Left lung (tissue), 10 donors: Measurements from ENCODE around the gene PITX3. TPM values are rescaled to one million over a fixed set of nuclear protein-coding genes. Genes with fewer than 3 reads are reported as not detected.

Source experiments
- ATAC-seq: fragments of 200-7000 bp; cut with Tn5 transposase; one replicate; pipeline ENCODE4 v1.9.1; 2020; ENCODE audit warnings: moderate library complexity
- DNase-seq, 4 donors: peaks; one replicate each; pipeline ENCODE4 v3.0.0-alpha.2; 2013 to 2020
- H3K27ac ChIP-seq, 2 donors: fragments of 200-600 bp; sonication (generic) in 1 of 2; one replicate each; pipeline versions ENCODE4 v1.5.0 to v1.8.0; 2020 to 2021
- H3K27me3 ChIP-seq, 2 donors: fragments of 200-600 bp; sonication (generic) in 1 of 2; one replicate each; pipeline versions ENCODE4 v1.5.0 to v1.8.0; 2020 to 2021
- H3K36me3 ChIP-seq, 2 donors: fragments of 200-600 bp; sonication (generic) in 1 of 2; one replicate each; pipeline versions ENCODE4 v1.5.0 to v1.8.0; 2020 to 2021
- H3K4me1 ChIP-seq, 2 donors: fragments of 200-600 bp; one replicate each; pipeline ENCODE4 v1.8.0; 2021
- H3K4me3 ChIP-seq, 2 donors: fragments of 200-600 bp; sonication (generic) in 1 of 2; one replicate each; pipeline versions ENCODE4 v1.5.0 to v1.8.0; 2020 to 2021; ENCODE audit warnings: mild to moderate bottlenecking in 1 of 2
- H3K9me3 ChIP-seq, 2 donors: fragments of 200-600 bp; sonication (generic) in 1 of 2; one replicate each; pipeline versions ENCODE4 v1.5.0 to v1.8.0; 2020 to 2021
- intact Hi-C, 2 donors: fragments of 100-400 bp; cut with DNase I; formaldehyde crosslinking; loops; one replicate each; pipeline versions ENCODE4 v1.11.2 to v1.14.2; 2022
- polyA plus RNA-seq, 6 donors: library from polyadenylated mRNA; unstranded; fragments of 120-200 nt; gene quantifications; one replicate each; pipeline ENCODE4 v1.2.1, GENCODE V29; 2013; ENCODE audit not compliant: insufficient read length in 6 of 6
- total RNA-seq, 2 donors: library from RNA; stranded (reverse); fragmentation: NEBNext Ultra II Directional; extraction: Animal tissue kit (Norgen Biotek cat#: 25700); gene quantifications; one replicate each; pipeline ENCODE4 v1.2.1, GENCODE V29; 2021
- TF ChIP-seq, protein P1 (sequence below), 2 donors: fragments of 200-600 bp; sonication (generic) in 1 of 2; IDR thresholded peaks; one replicate each; pipeline versions ENCODE4 v1.5.0 to v1.8.0; 2021; ENCODE audit warnings: antibody characterized with exemption in 2 of 2
- donor health status: DM: no; HTN: yes; CAD: no.
- donor health status: DM: no; HTN: no; CAD: no.

Gene PITX3
- total and polyA plus RNA-seq, 8 donors: 0.28 to 1.4 (median 0.32) TPM; not detected in 1

GRCh38 chr10:102242118-102242485, 790 bp upstream of the PITX3 start:
- no peaks in the 10 kb centered on the region for H3K36me3 ChIP-seq
- H3K4me3 ChIP-seq: peak overlapping the region; percentile 48 to 54
- no peaks in the 10 kb centered on the region for H3K9me3 ChIP-seq
- intact Hi-C loops: no loop called here
- DNase-seq (no peak), ATAC-seq (no peak)
- no peak overlapping the region for H3K27ac ChIP-seq
- peaks cover 0 to 52% of the 10 kb centered on the region in 2 donors for H3K27me3 ChIP-seq
- TF ChIP-seq, protein P1, sequence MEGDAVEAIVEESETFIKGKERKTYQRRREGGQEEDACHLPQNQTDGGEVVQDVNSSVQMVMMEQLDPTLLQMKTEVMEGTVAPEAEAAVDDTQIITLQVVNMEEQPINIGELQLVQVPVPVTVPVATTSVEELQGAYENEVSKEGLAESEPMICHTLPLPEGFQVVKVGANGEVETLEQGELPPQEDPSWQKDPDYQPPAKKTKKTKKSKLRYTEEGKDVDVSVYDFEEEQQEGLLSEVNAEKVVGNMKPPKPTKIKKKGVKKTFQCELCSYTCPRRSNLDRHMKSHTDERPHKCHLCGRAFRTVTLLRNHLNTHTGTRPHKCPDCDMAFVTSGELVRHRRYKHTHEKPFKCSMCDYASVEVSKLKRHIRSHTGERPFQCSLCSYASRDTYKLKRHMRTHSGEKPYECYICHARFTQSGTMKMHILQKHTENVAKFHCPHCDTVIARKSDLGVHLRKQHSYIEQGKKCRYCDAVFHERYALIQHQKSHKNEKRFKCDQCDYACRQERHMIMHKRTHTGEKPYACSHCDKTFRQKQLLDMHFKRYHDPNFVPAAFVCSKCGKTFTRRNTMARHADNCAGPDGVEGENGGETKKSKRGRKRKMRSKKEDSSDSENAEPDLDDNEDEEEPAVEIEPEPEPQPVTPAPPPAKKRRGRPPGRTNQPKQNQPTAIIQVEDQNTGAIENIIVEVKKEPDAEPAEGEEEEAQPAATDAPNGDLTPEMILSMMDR (IDR thresholded peaks at IDR 0.05): no peak
- H3K4me1 ChIP-seq: peaks cover 23 to 40% of the 10 kb centered on the region in 2 donors

GRCh38 chr10:102241032-102241443, 274 bp downstream of the PITX3 start:
- Histone ChIP-seq H3K4me1 (peaks cover 13 to 29% of the 10 kb centered on the region in 2 donors), H3K27me3 (peaks cover 0 to 61% of the 10 kb centered on the region in 2 donors), H3K9me3 (no peaks in the 10 kb centered on the region), H3K27ac (no peak overlapping the region), H3K36me3 (no peaks in the 10 kb centered on the region), H3K4me3 (peak overlapping the region; percentile 48 to 54)
- DNase-seq: no peak
- no peak for ATAC-seq
- intact Hi-C loops: no loop called here
- TF ChIP-seq, protein P1 (IDR thresholded peaks at IDR 0.05): no peak

DNA sequence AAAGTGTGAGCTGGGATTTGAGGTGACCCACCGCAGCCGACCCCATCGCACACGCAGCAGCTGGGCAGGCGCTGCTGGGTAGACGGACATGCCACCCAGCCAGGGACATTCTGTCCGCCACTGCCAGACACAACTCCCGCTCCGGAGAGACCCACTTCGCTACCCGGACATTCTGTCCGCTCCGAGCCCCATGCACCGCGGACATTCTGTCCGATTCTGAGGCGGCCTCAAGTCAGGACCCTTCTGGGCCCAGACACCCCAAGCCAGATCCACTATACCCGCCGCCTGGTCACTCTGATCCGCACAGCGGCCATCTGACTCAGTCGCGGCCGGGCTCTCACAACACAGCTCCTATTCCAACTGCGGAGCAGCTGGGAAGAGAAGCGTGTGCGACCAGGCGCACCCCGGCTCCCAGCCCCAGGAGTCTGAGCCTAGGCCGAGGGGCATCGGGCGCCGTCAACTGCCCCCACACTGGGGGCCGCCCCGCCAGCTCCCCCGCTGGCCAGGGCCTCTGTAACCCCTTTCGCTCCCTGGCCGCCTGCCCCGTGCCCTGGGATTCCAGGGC, 763 bp downstream of the PITX3 start:
- Histone ChIP-seq H3K27me3 (peaks cover 0 to 66% of the 10 kb centered on the region in 2 donors), H3K9me3 (no peaks in the 10 kb centered on the region), H3K36me3 (no peaks in the 10 kb centered on the region), H3K4me1 (peaks cover 13 to 27% of the 10 kb centered on the region in 2 donors), H3K27ac (no peak overlapping the region), H3K4me3 (peak overlapping the region; percentile 48 to 54)
- TF ChIP-seq, protein P1 (IDR thresholded peaks at IDR 0.05): no peak
- ATAC-seq: no peak
- DNase-seq: peak in 1 of 4 donors; percentile 16
- intact Hi-C loops: no loop called here

GRCh38 chr10:102237711-102238252, 3.5 kb downstream of the PITX3 start:
- ATAC-seq: no peak
- intact Hi-C loops: loop anchor here in 1 of 2 donors (10.0 kb wide), 1 partner anchor 117 kb away; no protein-coding TSS in a partner anchor
- Histone ChIP-seq H3K4me1 (peaks cover 13 to 22% of the 10 kb centered on the region in 2 donors), H3K9me3 (no peaks in the 10 kb centered on the region), H3K4me3 (no peak overlapping the region), H3K36me3 (no peaks in the 10 kb centered on the region), H3K27me3 (peaks cover 0 to 89% of the 10 kb centered on the region in 2 donors), H3K27ac (no peak overlapping the region)
- TF ChIP-seq, protein P1 (IDR thresholded peaks at IDR 0.05): no peak
- no peak for DNase-seq

- ATAC-seq (no peak), DNase-seq (peak in 1 of 4 donors; percentile 41)
- Histone ChIP-seq H3K4me1 (peaks cover 4 to 18% of the 10 kb centered on the region in 2 donors), H3K4me3 (no peak overlapping the region), H3K27me3 (peaks cover 8 to 91% of the 10 kb centered on the region in 2 donors), H3K27ac (no peak overlapping the region), H3K36me3 (no peaks in the 10 kb centered on the region), H3K9me3 (no peaks in the 10 kb centered on the region)
- intact Hi-C loops: loop anchor here in 1 of 2 donors (10.0 kb wide), 1 partner anchor 119 kb away; no protein-coding TSS in a partner anchor
- TF ChIP-seq, protein P1 (IDR thresholded peaks at IDR 0.05): no peak
Measured at GRCh38 chr10:102236006-102236405, 5.3 kb downstream of the PITX3 start.
